ENCODE data around the gene EPB41L4B.

EPB41L4B gene

DNA sequence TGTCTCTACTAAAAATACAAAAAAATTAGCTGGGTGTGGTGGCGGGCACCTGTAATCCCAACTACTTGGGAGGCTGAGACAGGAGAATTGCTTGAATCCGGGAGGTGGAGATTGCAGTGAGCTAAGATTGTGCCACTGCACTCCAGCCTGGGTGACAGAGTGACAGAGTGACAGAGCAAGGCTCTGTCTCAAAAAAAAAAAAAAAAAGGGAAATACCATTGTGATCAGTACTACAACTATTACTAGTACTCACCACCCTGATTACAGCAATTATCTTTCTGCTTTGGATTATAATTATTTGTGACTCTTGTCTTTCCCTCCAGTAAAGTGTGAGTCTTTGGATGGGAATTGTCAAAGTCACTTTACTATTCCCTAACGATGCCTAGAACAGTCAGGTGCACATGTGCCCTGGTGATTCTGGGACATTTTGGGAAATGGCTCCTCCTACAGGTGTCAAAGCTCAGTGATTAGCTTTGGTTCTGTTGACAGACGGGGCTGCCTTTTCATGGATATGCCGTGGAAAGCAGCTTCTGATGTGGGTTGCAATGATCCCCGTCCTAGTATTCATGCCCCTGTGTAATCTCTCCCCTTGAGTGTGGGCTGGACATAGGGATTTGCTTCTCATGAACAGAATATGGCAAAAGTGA is 122.0 kb downstream of the EPB41L4B start:
- TF ChIP-seq, protein P1, sequence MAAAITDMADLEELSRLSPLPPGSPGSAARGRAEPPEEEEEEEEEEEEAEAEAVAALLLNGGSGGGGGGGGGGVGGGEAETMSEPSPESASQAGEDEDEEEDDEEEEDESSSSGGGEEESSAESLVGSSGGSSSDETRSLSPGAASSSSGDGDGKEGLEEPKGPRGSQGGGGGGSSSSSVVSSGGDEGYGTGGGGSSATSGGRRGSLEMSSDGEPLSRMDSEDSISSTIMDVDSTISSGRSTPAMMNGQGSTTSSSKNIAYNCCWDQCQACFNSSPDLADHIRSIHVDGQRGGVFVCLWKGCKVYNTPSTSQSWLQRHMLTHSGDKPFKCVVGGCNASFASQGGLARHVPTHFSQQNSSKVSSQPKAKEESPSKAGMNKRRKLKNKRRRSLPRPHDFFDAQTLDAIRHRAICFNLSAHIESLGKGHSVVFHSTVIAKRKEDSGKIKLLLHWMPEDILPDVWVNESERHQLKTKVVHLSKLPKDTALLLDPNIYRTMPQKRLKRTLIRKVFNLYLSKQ (tag by site-specific recombination; IDR thresholded peaks at IDR 0.05; ENCODE audit: borderline replicate concordance) = no peak
- TF ChIP-seq ZXDB (tag by site-specific recombination; IDR thresholded peaks at IDR 0.05) = no peak
- TF ChIP-seq, protein P2, sequence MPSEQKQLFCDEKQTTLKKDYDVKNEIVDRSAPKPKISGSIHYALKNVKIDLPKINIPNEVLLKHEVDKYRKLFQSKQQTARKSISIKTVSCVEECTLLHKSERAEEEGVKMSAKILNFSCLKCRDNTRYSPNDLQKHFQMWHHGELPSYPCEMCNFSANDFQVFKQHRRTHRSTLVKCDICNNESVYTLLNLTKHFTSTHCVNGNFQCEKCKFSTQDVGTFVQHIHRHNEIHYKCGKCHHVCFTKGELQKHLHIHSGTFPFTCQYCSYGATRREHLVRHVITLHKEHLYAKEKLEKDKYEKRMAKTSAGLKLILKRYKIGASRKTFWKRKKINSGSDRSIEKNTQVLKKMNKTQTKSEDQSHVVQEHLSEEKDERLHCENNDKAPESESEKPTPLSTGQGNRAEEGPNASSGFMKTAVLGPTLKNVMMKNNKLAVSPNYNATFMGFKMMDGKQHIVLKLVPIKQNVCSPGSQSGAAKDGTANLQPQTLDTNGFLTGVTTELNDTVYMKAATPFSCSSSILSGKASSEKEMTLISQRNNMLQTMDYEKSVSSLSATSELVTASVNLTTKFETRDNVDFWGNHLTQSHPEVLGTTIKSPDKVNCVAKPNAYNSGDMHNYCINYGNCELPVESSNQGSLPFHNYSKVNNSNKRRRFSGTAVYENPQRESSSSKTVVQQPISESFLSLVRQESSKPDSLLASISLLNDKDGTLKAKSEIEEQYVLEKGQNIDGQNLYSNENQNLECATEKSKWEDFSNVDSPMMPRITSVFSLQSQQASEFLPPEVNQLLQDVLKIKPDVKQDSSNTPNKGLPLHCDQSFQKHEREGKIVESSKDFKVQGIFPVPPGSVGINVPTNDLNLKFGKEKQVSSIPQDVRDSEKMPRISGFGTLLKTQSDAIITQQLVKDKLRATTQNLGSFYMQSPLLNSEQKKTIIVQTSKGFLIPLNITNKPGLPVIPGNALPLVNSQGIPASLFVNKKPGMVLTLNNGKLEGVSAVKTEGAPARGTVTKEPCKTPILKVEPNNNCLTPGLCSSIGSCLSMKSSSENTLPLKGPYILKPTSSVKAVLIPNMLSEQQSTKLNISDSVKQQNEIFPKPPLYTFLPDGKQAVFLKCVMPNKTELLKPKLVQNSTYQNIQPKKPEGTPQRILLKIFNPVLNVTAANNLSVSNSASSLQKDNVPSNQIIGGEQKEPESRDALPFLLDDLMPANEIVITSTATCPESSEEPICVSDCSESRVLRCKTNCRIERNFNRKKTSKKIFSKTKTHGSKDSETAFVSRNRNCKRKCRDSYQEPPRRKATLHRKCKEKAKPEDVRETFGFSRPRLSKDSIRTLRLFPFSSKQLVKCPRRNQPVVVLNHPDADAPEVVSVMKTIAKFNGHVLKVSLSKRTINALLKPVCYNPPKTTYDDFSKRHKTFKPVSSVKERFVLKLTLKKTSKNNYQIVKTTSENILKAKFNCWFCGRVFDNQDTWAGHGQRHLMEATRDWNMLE (tag by site-specific recombination; conservative IDR thresholded peaks at IDR 0.05; ENCODE audit: low read depth) = no peak
- peak; percentile 25; the same call in 1 of the 2 replicates for TF ChIP-seq ZNF654 (tag by site-specific recombination; IDR thresholded peaks at IDR 0.05; ENCODE audit: low read depth)

DNA sequence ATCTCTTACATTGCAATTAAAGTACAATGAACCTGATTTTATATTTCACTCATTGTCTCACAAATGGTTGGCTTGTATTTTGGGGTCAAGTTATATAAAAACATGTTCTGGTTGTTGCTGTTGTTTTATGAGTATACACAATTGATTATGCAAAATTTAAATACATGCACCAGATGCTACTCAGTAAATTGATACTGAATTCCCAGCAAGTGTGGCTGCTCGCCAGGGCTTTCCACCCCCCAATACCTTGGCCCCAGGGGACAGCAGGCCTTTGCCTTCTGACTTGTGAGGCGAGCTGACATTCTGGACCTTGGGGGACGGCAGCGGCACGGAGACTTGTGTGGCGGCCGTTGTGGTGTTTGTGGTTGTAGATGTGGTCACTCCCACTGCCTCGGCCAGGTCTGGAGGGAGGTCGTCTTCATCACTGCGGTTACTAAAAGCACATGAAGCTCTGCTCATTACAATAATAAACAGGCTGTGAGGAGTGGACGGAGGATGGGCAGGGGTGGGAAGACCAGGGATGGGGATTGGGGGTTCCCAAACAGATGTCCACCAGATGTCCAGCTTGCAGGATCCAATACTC is 126.8 kb downstream of the EPB41L4B start:
- H3K27ac ChIP-seq (ENCODE audit: extremely low read depth, low read depth, low read length) = no peak overlapping the region
- POLR2A ChIA-PET = no interaction called here
- no peaks in the 10 kb centered on the region for H3K4me1 ChIP-seq (ENCODE audit: control insufficient read depth, insufficient read depth, low read length)
- CTCF ChIA-PET = interaction anchor here (0.6 to 3.7 kb wide), 9 partner anchors 9 to 321 kb away, joined by 3 to 25 read pairs (median 4); no protein-coding TSS in a partner anchor
- no peak for TF ChIP-seq ZBTB48 (tag by site-specific recombination; IDR thresholded peaks at IDR 0.05)
- TF ChIP-seq ZXDB (tag by site-specific recombination; IDR thresholded peaks at IDR 0.05) = no peak
- no peaks in the 10 kb centered on the region for H3K36me3 ChIP-seq (ENCODE audit: control insufficient read depth in 2 of 2, insufficient read depth in 1 of 2, low read length in 2 of 2)
- no peaks in the 10 kb centered on the region for H3K9me3 ChIP-seq (ENCODE audit: control insufficient read depth, insufficient read depth, low read depth, low read length)
- H3K4me3 ChIP-seq (ENCODE audit: low read depth, low read length) = no peak overlapping the region

More for the DNA sequence above, 122.0 kb downstream of the EPB41L4B start:
- no peaks in the 10 kb centered on the region for H3K4me1 ChIP-seq (ENCODE audit: control insufficient read depth, insufficient read depth, low read length)
- H3K27ac ChIP-seq (ENCODE audit: extremely low read depth, low read depth, low read length) = no peak overlapping the region
- no peaks in the 10 kb centered on the region for H3K36me3 ChIP-seq (ENCODE audit: control insufficient read depth in 2 of 2, insufficient read depth in 1 of 2, low read length in 2 of 2)
- no peak overlapping the region for H3K4me3 ChIP-seq (ENCODE audit: low read depth, low read length)
- ChIA-PET CTCF (interaction anchor here (0.6 to 1.7 kb wide), 11 partner anchors 15 to 1020 kb away, joined by 3 to 7 read pairs (median 4); no protein-coding TSS in a partner anchor), POLR2A (no interaction called here)
- no peaks in the 10 kb centered on the region for H3K9me3 ChIP-seq (ENCODE audit: control insufficient read depth, insufficient read depth, low read depth, low read length)

DNA sequence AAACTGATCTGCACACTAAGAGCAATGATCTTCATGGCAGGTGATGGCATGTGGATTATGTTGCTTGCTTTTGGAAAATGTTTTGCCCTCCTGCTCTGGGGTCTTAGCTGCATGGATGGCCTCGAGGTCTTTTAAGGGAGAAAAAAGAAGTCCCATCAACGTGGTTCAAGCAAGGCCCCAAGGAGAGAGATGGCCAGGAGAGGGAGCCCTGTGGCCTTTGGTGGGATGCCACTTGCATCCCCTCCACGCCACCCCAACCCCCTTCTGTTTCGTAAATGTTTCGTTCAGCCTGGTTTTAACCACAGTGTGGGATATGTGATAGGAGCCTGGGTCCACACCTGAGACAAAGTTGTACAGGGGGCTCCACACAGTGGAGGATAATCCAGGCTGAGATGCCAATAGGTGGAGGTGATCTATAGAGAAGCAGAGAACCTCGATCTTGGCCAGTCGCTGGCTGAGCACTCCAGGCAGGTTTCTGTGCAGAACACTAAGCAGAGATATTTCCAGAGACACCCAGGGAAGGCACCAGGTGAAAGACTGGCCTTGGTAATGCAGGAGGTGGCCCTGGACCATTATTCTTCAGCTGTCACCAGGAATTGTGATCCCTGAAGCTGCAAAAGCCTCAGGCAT is 128.0 kb downstream of the EPB41L4B start:
- no peaks in the 10 kb centered on the region for H3K9me3 ChIP-seq (ENCODE audit: control insufficient read depth, insufficient read depth, low read depth, low read length)
- CTCF ChIA-PET = interaction anchor here (0.6 to 3.7 kb wide), 11 partner anchors 9 to 935 kb away, joined by 3 to 25 read pairs (median 4); no protein-coding TSS in a partner anchor
- H3K4me1 ChIP-seq (ENCODE audit: control insufficient read depth, insufficient read depth, low read length) = no peaks in the 10 kb centered on the region
- no peak overlapping the region for H3K27ac ChIP-seq (ENCODE audit: extremely low read depth, low read depth, low read length)
- TF ChIP-seq ZFP69B (tag by site-specific recombination; IDR thresholded peaks at IDR 0.05) (no peak), ZNF654 (tag by site-specific recombination; IDR thresholded peaks at IDR 0.05; ENCODE audit: low read depth) (peak; percentile 38)
- H3K4me3 ChIP-seq (ENCODE audit: low read depth, low read length) = no peak overlapping the region
- POLR2A ChIA-PET = no interaction called here
- no peaks in the 10 kb centered on the region for H3K36me3 ChIP-seq (ENCODE audit: control insufficient read depth in 2 of 2, insufficient read depth in 1 of 2, low read length in 2 of 2)

DNA sequence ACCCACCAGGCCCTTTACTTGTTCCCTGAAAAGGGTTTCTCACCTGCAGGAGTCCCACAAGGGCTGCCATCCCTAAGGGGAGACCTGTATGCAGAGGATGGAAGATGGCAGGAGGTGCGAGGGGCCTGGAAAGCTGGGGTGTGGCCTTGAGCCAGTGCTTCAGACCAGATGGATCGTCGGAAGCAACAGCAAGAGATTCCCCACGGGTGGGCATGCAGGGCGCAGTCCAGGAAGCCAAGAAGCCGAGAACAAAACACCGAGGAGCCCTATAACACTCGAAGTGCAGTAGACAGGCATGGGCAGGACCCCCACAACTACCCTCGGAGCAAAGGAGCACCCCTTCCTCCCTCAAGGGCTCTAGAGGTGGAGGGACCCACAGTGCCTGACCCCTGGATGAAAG is 129.1 kb downstream of the EPB41L4B start:
- ChIA-PET CTCF (interaction anchor here (0.6 to 1.4 kb wide), 3 partner anchors 14 to 247 kb away, joined by 3 to 5 read pairs (median 4); no protein-coding TSS in a partner anchor), POLR2A (no interaction called here)
- no peaks in the 10 kb centered on the region for H3K4me1 ChIP-seq (ENCODE audit: control insufficient read depth, insufficient read depth, low read length)
- no peaks in the 10 kb centered on the region for H3K9me3 ChIP-seq (ENCODE audit: control insufficient read depth, insufficient read depth, low read depth, low read length)
- no peak overlapping the region for H3K4me3 ChIP-seq (ENCODE audit: low read depth, low read length)
- H3K36me3 ChIP-seq (ENCODE audit: control insufficient read depth in 2 of 2, insufficient read depth in 1 of 2, low read length in 2 of 2) = no peaks in the 10 kb centered on the region
- H3K27ac ChIP-seq (ENCODE audit: extremely low read depth, low read depth, low read length) = no peak overlapping the region
- no peak for TF ChIP-seq ZNF404 (tag by site-specific recombination; IDR thresholded peaks at IDR 0.05)
- no peak for TF ChIP-seq ZNF114 (tag by site-specific recombination; IDR thresholded peaks at IDR 0.05)
- TF ChIP-seq ZNF558 (tag by site-specific recombination; IDR thresholded peaks at IDR 0.05) = no peak
- TF ChIP-seq BCL11A (tag by site-specific recombination; IDR thresholded peaks at IDR 0.05; ENCODE audit: low read depth) = no peak
- no peak for TF ChIP-seq ZNF571 (tag by site-specific recombination; IDR thresholded peaks at IDR 0.05)
- TF ChIP-seq ZNF341 (tag by site-specific recombination; IDR thresholded peaks at IDR 0.05; ENCODE audit: low read depth) = no peak
- no peak for TF ChIP-seq ZNF530 (tag by site-specific recombination; IDR thresholded peaks at IDR 0.05; ENCODE audit: low read depth)
- TF ChIP-seq, protein P3, sequence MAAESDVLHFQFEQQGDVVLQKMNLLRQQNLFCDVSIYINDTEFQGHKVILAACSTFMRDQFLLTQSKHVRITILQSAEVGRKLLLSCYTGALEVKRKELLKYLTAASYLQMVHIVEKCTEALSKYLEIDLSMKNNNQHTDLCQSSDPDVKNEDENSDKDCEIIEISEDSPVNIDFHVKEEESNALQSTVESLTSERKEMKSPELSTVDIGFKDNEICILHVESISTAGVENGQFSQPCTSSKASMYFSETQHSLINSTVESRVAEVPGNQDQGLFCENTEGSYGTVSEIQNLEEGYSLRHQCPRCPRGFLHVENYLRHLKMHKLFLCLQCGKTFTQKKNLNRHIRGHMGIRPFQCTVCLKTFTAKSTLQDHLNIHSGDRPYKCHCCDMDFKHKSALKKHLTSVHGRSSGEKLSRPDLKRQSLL (tag by site-specific recombination; IDR thresholded peaks at IDR 0.05) = no peak
- no peak for TF ChIP-seq ZNF707 (tag by site-specific recombination; IDR thresholded peaks at IDR 0.05)
- TF ChIP-seq KLF7 (tag by site-specific recombination; IDR thresholded peaks at IDR 0.05; ENCODE audit: borderline replicate concordance) = no peak
- TF ChIP-seq ZNF202 (tag by site-specific recombination; IDR thresholded peaks at IDR 0.05; ENCODE audit: borderline replicate concordance) = no peak
- TF ChIP-seq ZNF776 (tag by site-specific recombination; IDR thresholded peaks at IDR 0.05; ENCODE audit: borderline replicate concordance) = no peak
- TF ChIP-seq ZBTB48 (tag by site-specific recombination; IDR thresholded peaks at IDR 0.05) = no peak

Measured in HEK293 (cell line).